Adipose tissue (tissue), 3 donors: ENCODE data around the gene PPAN. TPM values are rescaled to one million over a fixed set of nuclear protein-coding genes. Genes with fewer than 3 reads are reported as not detected.

Experiments used
- H3K27ac ChIP-seq: one replicate; pipeline ENCODE4 v1.5.1; 2013; ENCODE audit warnings: low read depth, low read length
- WGBS, 3 donors: extraction: QIAGEN DNeasy Blood & Tissue Kit; methylation state at CpG; one replicate each; pipeline ENCODE4 v1.1.7; 2013; 5-methylcytosine and 5-hydroxymethylcytosine counted together
- polyA plus RNA-seq, 3 donors: library from polyadenylated mRNA; stranded (reverse); fragments of 200-250 nt; gene quantifications; one replicate each; pipeline ENCODE4 v1.2.3, GENCODE V29; 2013
- donor health status: healthy with polysubstance abuse.
- donor health status: Bipolar disorder and iron deficiency.
- donor health status: healthy.

PPAN gene
- polyA plus RNA-seq, 3 donors: 21.7 to 59.1 (median 37.2) TPM

DNA sequence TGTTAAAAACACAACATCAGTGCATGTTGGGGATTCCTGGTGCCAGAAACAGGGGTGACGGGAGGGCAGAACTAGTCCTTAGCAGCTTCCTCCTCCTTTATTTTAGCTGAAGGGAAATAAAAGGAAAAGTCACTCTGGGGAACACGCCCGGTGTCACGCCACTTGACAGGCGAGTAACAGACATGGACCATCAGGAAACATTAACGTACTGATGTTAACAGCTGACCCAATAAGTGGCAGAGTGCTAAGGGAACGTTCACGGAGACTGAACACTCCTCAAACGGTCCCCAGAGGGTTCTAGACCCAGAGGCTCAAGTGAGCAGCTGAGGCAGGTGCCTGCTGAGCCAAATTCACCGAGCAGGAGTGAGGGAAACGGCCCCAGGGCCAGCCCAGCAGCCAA, 27.4 kb downstream of the PPAN start:
- 88 to 92% (median 91%) methylated on average over 11 of the region's 11 CpGs for WGBS, 3 donors
- no peak overlapping the region for H3K27ac ChIP-seq

DNA sequence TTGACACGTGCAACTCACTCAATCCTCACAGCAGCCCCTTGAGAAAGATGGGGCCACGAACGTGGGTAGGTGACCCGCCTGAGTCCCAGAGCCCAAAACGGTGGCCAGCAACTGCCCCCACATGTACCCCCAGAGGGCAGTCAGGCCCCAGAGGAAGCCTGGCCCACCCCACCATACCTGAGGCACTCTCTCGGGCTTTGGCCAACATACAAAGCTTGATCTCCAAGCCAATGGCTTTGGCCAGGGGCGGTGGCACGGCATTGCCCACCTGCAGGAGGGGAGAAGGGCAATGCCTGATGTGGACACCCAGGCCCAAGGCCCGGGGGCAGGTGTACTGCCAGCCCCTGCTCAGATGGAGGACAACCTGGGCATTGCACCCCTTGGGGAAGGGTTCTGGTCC, 27.9 kb downstream of the PPAN start:
- 93 to 95% (median 93%) methylated on average over 7 to 9 of the region's 9 CpGs for WGBS, 3 donors
- H3K27ac ChIP-seq: no peak overlapping the region

DNA sequence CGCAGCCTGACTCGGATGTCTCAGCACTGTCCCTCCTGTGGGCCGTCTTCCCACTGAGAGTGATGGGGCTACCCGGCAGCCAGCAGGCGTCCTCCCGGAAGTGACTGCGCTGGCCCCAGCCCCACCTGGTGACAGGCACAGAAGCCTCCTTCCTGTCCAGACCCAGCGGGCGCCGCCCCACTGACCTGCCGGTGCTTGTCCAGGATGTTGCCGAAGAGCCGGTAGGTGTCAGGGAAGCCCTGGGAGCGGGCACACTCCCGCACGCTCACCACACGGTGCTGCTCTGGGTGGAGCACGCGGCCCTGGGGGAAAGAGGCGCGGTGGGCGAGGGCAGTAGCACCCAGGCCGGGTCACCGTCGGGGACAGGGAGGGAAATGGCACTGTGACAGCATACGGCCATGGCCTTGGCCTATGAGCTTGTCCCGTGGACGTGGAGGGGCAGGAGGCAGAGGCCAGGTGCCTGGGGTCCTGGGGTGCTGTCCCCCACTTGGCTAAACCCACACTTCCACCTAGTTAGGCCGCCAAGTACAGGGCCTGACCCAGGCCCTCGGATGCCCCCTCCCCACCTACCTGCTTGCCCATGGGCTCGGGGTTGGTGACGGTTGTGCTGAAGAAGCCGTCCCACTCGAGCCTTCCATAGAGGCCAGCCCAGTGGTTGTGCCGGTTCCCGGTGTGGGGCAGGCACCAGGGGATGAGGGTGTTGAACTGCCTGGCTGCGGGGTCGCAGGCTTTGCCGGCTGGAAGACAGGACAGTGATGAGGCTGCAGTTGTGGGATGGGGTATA, 29.6 kb downstream of the PPAN start:
- no peak overlapping the region for H3K27ac ChIP-seq
- 89 to 92% (median 91%) methylated on average over 31 to 39 of the region's 39 CpGs for WGBS, 3 donors

DNA sequence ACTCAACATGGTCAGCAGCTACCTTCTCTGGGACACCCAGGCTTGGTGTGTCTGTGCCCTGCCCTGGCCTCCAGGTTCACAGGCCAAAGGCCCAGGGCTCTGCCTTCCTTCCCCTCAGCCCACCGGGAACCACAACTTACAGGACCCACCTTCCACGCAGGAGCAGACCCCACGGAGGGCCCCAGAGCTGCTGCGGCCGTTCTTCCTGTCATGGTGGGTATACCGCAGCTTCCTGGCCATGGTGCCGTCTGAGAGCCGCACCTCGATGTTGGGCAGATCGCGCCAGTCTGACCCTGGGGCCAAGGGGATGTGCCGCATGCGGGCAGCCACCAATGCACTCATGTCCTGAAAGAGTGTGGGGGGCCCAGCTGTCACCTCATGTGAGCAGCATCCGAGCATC, 30.8 kb downstream of the PPAN start:
- 94 to 95% (median 95%) methylated on average over 14 of the region's 14 CpGs for WGBS, 3 donors
- no peak overlapping the region for H3K27ac ChIP-seq

- no peak overlapping the region for H3K27ac ChIP-seq
- 89 to 92% (median 90%) methylated on average over 38 of the region's 38 CpGs for WGBS, 3 donors
Observed at GRCh38 chr19:10137751-10138682, 31.9 kb downstream of the PPAN start.

- WGBS, 3 donors: 93 to 95% (median 95%) methylated on average over 27 of the region's 27 CpGs
- no peak overlapping the region for H3K27ac ChIP-seq
Observed at GRCh38 chr19:10138879-10139795, 33.0 kb downstream of the PPAN start.

DNA sequence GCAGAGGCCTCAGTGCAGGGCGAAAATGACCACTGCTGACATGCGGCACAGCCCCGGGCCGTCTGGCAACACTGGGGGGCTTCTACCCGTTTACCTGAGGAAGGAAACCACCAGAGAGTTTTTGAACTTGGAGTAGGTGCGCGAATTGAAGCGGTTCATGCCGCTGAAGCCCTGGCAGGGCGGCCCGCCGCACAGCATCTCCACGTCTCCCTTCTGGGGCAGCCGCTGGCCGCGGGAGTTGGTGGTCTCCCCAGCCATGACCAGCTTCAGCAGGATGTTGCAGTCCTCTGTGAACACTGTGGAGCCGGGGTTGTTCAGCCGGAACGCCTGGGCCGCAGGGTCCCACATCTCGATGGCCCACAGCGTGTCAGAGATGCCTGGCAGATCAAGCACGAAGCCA, 33.8 kb downstream of the PPAN start:
- H3K27ac ChIP-seq: no peak overlapping the region
- 96 to 97% (median 96%) methylated on average over 23 of the region's 23 CpGs for WGBS, 3 donors

- WGBS, 3 donors: 89 to 93% (median 92%) methylated on average over 13 of the region's 13 CpGs
- no peak overlapping the region for H3K27ac ChIP-seq
Observed at GRCh38 chr19:10141479-10141878, 35.3 kb downstream of the PPAN start.

- WGBS, 3 donors: 95 to 97% (median 97%) methylated on average over 18 of the region's 18 CpGs
- no peak overlapping the region for H3K27ac ChIP-seq
Observed at GRCh38 chr19:10141973-10142372, 35.8 kb downstream of the PPAN start.

DNA sequence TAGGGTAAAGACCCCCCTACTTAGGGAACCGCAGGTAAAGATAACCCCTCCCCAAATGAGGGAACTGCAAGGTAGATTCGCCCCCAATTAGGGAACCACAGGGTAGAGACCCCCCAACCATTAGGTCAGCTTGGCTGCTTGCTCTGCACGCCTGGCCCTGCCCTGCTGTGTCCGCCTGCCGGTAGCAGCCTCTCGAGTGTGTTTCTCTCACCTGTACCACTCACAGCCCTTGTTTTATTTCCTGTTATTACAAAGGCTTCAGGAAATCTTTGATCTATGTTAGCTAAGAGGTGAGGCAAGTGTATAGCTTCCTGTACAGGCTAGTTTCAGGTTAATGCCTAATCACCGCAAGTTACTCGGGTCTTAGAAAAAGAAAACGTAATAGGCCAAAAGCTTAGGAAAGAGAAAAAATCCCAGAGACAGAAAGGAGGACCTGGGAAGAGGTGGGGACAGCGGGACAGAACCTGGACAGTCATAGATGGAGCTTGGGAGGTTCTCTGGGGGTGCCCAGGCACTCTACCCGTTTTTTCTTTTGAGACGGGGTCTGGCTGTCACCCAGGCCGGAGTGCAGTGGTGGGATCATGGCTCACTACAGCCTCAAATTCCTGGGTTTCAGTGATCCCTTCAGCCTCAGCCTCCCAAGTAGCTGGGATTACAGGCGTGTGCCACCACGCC, 36.7 kb downstream of the PPAN start:
- WGBS, 3 donors: 76 to 86% (median 82%) methylated on average over 15 of the region's 15 CpGs
- H3K27ac ChIP-seq: no peak overlapping the region

DNA sequence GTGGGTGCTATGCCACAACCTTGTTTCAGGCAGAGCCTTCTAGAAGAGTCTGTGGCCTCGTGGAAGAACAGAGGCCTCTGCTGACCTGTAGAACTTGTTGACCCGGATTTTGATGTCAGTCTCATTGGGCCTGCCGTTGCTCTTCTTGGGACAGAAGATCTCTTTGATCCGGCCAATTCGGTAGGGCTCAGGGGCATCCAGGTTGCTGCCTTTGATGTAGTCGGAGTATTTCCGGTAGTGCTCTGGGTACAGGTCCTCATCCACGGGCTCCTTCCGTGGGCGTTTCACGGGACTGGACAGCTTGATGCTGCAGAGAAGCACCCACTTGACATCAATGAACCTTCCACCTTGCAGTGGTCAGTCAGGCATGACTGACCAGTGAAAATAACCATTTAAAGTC, 37.5 kb downstream of the PPAN start:
- H3K27ac ChIP-seq: no peak overlapping the region
- WGBS, 3 donors: 86 to 92% (median 92%) methylated on average over 11 of the region's 11 CpGs

GRCh38 chr19:10144361-10144760, 38.2 kb downstream of the PPAN start:
- H3K27ac ChIP-seq: no peak overlapping the region
- WGBS, 3 donors: 83 to 94% (median 87%) methylated on average over 10 of the region's 10 CpGs

DNA sequence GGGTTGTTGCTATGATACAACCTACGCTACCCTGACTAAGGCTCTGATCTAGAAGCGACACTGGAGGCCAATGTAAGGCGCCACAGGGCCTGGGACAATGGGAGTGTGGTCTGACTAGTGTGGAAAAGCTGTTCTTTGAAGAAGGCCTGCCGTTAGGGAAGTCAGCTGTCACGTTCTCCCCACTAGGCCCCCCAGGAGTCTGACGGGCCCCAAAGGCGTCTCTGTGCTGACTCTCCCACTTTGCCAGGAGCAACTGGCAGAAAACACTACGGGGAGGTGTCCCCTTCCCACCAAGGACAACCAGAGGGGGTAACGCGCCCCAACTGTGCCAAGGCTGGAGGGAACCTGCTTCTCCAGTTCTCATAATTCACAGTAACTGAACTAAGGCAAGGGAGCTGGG, 38.9 kb downstream of the PPAN start:
- no peak overlapping the region for H3K27ac ChIP-seq
- WGBS, 3 donors: 95 to 97% (median 95%) methylated on average over 10 of the region's 10 CpGs

GRCh38 chr19:10146142-10146541, 40.0 kb downstream of the PPAN start:
- H3K27ac ChIP-seq: no peak overlapping the region
- 96 to 98% (median 97%) methylated on average over 14 of the region's 14 CpGs for WGBS, 3 donors

- no peak overlapping the region for H3K27ac ChIP-seq
- 95 to 96% (median 95%) methylated on average over 12 of the region's 12 CpGs for WGBS, 3 donors
Observed at GRCh38 chr19:10149427-10149826, 43.3 kb downstream of the PPAN start.

DNA sequence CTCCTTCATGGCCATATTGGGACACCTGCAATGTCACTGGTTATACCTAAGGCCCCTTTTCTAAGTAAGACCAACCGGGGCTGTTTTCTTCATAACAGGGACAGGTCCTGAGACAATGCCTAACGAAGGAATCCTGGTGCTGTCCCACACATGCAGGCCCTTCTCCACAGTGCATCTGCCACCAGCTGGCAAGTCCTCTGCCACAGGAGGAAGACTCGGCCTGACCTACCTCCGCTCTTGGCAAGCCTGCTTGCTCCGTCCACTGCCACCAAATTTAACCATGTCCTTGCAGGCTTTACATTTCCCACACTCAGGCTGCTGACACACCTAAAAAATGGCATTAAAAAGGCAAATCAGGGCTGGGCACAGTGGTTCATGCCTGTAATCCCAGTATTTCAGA, 45.4 kb downstream of the PPAN start:
- H3K27ac ChIP-seq: no peak overlapping the region
- 92 to 96% (median 93%) methylated on average over 5 of the region's 5 CpGs for WGBS, 3 donors

DNA sequence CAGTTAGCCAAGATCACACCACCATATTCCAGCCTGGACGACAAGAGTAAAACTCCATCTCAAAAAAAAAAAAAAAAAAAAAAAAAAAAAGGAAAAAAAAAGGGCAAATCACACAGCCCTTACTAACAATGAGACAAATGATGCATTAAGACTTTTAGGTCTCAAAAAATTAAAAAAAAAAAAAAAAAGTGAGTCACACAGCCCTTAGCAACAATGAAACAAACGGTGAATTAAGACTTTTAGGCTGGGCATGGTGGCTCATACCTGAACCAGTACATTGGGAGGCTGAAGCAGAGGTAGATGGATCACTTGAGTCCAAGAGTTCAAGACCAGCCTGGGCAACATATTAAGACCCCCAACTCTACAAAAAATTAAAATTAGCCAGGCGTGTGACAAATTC, 45.9 kb downstream of the PPAN start:
- 93 to 95% (median 95%) methylated on average over 3 of the region's 3 CpGs for WGBS, 3 donors
- no peak overlapping the region for H3K27ac ChIP-seq

GRCh38 chr19:10155839-10156238, 49.7 kb downstream of the PPAN start:
- no peak overlapping the region for H3K27ac ChIP-seq
- WGBS, 3 donors: 90 to 93% (median 92%) methylated on average over 4 of the region's 4 CpGs
